Activated effector memory CD4-positive, alpha-beta T cell treated with Interleukin-2 at 50 U/mL for 16 hours (primary cell): ENCODE measurements around the gene STXBP1.
"Not testable (repeated sequence)": the region's sequence is repeated elsewhere in the genome, so short reads cannot be mapped to it uniquely, and the experiment has no call there.

Experiments
- DNase-seq: peaks from one replicate; pipeline ENCODE4 v3.0.0-alpha.2; 2020

The STXBP1 gene

DNA sequence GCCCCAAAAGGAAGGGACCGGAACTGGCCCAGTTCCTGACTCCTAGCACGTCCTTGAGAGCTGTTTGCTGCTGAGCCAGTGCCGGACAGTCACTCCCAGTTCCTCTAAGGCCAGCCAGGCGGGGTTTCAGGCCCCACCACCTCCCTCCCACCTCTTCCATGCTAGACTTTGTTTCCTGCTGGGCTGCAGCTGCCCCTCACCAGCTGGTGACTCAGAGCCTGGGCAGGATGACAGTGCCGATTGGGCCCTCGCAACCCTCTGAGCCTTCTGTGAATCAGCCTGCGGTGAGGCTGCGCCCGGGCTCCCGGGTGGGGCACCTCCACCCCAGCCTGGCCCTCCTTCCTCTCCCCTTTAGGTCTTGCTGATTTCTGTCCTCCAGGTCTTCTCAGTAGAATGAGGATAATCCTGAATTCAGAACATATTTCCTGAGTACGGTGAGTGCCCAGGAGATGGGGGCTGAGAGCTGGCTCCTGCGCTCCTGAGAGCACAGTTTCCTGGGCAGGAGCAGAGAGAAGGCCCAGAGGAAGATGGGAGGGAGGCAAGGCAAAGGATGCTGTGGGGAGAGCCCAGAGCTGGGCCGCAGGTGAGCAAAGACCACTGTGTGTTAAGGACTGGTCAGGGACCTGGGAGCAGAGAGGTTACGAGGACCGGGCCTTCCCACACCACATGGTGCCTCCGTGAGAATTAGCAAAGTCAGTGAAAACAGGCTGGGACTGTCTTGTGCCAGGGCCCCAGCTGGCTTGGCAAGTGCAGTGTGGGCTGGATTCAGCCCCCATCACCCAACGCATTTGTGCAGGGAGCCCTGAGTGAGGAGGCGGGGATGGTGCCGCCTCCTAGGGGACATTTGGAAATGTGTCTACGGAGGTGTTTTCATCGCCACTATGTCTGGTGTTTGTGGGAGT is 32.9 kb upstream of the STXBP1 start:
- DNase-seq, result peak; percentile 76

DNA sequence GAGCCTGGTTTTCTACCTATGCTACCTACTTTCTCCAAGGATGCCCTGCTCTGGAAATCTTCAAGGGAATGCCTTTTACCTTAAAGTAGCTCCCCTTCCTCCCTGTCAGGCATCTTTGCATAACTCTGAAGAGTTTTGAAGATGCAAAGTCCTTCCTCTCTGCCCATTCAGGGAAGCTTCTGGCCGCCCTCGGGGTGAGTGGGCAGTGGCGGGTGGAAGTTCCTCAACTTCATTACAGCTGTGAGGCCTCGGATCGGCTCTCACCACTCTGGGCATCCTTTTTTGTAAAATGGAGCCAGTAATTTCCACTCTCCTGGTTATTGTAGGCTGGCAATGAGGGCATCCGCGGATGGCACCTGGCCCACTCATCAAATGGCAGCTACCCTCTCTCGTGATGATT is 31.7 kb upstream of the STXBP1 start:
- no peak for DNase-seq

DNA sequence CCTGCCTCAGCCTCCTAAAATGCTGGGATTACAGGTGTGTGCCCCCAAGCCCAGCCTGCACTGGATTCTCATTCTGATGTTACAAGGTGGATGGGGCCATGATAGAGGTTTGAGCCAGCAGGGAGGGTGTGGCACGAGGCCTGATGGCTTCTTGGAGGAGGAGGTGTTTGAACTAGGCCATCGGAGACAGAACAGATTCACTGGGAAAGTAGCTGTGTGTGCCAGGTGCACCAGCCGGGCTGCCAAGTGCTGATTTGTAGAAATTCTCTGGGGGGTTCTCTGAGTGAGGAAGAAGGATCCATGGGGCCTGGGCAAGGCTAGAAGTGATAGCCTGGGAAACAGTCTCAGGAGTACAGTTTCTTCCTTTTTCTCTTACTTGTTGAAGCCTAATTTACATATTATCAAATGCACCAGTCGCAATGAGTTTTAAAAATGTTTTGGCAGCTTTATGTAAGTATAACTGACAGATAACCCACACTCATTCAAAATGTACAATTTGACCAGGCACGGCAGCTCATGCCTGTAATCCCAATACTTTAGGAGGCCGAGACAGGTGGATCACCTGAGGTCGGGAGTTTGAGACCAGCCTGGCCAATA is 31.1 kb upstream of the STXBP1 start:
- no peak for DNase-seq

DNA sequence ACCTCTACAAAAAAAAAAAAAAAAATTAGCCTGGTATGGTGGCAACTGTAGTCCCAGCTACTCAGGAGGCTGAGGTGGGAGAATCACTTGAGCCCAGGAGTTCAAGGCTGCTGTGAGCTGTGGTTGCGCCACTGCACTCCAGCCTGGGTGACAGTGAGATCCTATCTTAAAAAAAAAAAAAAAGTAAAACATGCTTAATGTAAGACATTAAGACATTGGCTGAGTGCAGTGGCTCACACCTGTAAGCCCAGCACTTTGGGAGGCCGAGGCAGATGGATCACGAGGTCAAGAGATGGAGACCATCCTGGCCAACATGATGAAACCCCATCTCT is 27.6 kb upstream of the STXBP1 start:
- DNase-seq, result not testable (repeated sequence)

DNA sequence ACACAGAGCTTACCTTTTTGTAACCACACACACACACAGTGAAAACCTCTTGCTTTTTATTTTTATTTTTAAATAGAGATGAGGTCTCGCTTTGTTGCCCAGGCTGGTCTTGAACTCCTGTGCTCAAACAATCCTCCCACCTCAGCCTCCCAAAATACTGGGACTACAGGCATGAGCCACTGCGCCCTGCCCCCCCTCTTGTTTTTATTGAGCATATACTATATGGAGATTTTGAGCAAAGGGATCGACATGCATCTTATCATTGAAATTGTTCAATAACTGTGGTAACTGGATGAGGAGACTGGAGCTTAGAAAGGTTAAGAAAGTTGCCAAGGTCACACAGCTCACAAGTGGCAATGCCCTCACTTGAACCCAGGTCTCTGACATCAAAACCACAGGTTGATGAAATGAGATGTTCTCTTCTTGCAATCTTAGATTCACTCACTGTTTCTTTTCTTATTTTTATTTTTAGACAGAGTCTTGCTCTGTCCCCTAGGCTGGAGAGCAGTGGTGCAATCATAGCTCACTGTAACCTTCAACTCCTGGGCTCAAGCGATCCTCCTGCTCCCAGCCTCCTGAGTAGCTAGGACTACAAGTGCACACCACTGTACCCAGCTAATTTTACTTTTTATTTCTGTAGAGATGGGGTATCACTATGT is 26.8 kb upstream of the STXBP1 start:
- DNase-seq, result no peak

GRCh38 chr9:127586096-127586495 is 26.0 kb upstream of the STXBP1 start:
- no peak for DNase-seq

DNA sequence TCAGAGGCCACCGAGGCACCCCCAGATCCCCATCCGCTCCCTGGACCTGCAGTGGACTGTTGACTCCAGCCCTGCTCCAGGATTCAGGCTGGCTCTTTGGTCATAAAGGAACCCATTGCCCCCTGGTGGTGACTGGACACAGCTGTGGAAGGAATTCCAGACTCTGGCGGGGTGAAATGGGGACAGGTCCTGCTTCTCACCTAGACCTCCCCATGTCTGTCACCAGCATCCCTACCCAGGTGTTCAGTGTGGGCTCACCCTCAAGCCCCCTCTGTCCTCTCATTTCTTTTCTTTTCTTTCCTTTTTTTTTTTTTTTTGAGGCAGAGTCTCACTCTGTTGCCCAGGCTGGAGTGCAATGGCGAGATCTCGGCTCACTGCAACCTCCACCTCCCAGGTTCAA is 25.5 kb upstream of the STXBP1 start:
- peak; percentile 47 for DNase-seq

- no peak for DNase-seq
Measured at GRCh38 chr9:127587966-127588365, 24.1 kb upstream of the STXBP1 start.

- no peak for DNase-seq
Measured at GRCh38 chr9:127588740-127589506, 23.2 kb upstream of the STXBP1 start.

DNA sequence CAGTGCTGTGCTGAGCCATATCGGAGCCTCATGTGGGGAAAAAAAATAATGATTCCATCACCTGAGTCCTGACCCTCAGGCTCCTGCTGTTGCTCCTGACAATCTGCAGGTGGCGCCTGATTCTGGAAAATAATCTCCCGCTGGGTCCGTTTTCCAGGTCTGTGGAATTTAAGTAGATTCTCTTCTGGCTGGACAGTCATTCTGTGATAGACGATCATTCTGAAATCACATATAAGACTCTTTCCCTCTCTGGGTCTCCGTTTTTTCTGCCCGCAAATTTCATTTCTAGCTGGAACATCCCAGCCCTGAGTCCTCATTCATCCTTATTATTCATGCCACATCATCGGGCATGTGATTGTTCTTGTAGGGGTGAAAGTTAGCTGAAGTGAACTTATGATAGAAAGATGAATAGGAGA is 22.1 kb upstream of the STXBP1 start:
- DNase-seq, result no peak

- no peak for DNase-seq
Measured at GRCh38 chr9:127595611-127596010, 16.5 kb upstream of the STXBP1 start.

- no peak for DNase-seq
Measured at GRCh38 chr9:127598839-127599549, 13.1 kb upstream of the STXBP1 start.

- DNase-seq, result no peak
Measured at GRCh38 chr9:127599550-127599891, 12.6 kb upstream of the STXBP1 start.

DNA sequence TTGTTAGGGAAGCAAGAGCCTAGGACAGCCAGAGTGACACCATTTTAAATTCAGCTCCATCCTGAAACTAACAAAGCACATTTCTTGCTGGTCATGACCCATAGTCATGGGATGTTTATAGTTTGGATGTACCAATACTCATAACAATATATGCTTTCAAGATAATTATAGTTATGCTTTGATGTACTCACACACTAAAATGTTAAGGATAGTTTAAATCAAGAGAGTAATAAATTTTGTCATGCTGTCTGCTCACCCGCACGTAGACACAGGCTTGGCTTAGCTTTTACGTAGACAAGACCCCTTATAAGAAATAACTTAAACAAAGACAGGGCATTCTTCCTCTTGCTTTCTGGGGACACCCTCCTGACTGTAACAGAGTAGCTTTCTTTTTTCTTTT is 8.9 kb upstream of the STXBP1 start:
- no peak for DNase-seq

- no peak for DNase-seq
Measured at GRCh38 chr9:127606043-127606442, 6.0 kb upstream of the STXBP1 start.

DNA sequence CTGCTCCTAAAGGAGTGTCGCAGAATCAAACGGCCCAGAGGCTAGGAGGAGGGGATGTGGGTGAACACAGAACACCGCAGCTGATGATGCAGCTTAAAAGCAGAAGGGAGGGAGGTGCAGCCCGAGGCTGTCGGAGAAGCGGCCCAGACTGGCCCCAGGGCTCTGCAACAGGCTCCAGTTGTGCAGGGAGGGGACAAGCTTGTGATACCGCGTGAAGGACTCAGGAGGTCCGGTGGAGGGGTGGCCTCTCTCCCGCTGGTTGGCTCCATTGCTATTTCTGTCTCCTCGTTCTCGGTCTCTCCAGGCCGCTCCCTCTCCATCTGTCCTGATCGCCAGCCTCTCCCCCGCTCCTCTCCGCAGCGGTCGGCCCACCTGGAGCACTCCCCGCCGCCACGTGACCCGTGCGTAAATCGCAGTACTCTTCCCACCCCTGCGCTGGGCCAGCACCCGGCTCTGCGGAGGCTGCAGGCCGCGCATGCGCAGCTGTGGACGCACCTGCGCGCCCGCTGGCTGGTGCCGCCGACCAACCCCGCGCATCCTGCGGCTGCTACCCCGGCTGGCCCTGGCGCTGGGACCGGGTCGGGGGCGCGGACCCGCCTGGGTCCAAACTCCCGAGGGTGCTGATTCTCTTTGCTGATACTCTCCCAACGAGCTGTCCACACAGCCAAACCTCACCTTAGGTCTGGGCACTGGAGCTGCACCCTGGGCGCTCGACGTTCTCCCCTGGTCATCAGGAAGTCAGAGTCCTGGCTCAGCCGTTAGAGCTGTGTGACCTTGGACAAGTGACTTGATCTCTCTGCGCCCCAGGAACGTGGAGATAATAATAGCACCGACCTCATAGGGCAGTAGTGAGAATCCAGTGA is 3.7 kb upstream of the STXBP1 start:
- DNase-seq, result peak; percentile 62

GRCh38 chr9:127611603-127611898 is 526 bp upstream of the STXBP1 start:
- DNase-seq, result no peak

GRCh38 chr9:127612939-127613582 is 984 bp downstream of the STXBP1 start:
- peak; percentile 26 for DNase-seq

DNA sequence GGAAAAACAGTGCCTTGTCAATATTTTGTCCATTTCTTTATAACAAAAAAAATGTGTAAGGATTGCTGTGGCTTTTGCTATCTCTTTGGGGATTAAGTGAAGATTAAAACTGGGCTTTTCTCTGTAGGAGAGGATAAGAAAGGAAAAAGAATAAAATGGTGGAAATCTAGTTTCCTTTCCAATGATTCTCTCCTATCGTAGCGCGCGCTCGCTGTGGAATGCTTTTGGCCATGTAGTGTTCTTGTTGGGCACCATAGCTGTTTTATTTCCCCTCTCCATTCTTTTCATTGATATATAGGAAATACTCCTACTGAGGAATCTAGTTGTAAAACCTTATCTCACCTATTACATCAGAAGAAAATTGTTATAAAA is 1.5 kb downstream of the STXBP1 start:
- DNase-seq, result no peak

GRCh38 chr9:127614961-127615360 is 2.9 kb downstream of the STXBP1 start:
- DNase-seq, result no peak

DNA sequence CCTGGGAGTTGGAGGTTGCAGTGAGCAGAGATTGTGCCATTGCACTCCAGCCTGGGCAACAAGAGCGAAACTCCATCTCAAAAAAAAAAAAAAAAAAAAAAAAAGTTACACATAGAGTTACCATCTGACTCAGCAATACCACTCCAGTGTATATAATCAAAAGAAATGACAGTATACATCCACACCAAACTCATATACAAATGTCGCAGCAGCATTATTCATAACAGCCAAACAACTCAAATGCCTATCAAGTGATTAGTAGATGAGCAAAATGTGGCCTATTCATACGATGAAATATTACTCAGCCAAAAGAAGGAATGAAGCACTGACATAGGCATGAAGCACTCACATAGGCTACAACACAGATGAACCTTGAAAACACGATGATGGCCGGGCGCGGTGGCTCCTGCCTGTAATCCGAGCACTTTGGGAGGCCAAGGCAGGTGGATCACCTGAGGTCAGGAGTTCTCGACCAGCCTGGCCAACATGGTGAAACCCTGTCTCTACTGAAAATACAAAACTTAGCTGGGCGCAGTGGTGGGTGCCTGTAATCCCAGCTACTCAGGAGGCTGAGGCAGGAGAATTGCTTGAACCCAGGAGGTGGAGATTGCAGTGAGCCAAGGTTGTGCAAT is 9.4 kb downstream of the STXBP1 start:
- not testable (repeated sequence) for DNase-seq
